Ishikawa (cell line): ENCODE data around the gene VWA7.

Experiments
- CEBPB ChIP-seq: IDR thresholded peaks from 2 replicates; pipeline ENCODE4 v1.6.1; 2012
- CREB1 ChIP-seq: IDR thresholded peaks from 2 replicates; pipeline ENCODE4 v1.6.1; 2012; ENCODE audit warnings: low read depth
- EGR1 ChIP-seq: IDR thresholded peaks from 2 replicates; pipeline ENCODE4 v1.6.1; 2012
- EP300 ChIP-seq: IDR thresholded peaks from 2 replicates; pipeline ENCODE4 v1.6.1; 2012; ENCODE audit warnings: borderline replicate concordance
- FOXM1 ChIP-seq: IDR thresholded peaks from 2 replicates; pipeline ENCODE4 v1.6.1; 2012; ENCODE audit warnings: low read depth, borderline replicate concordance
- NFIC ChIP-seq: IDR thresholded peaks from 2 replicates; pipeline ENCODE4 v1.6.1; 2012
- RAD21 ChIP-seq: IDR thresholded peaks from 2 replicates; pipeline ENCODE4 v1.6.1; 2012; ENCODE audit warnings: low read depth
- TAF1 ChIP-seq: IDR thresholded peaks from 2 replicates; pipeline ENCODE4 v1.6.1; 2012; ENCODE audit warnings: low read depth, mild to moderate bottlenecking
- TCF12 ChIP-seq: IDR thresholded peaks from 2 replicates; pipeline ENCODE4 v1.6.1; 2012; ENCODE audit warnings: low read depth
- YY1 ChIP-seq: IDR thresholded peaks from 2 replicates; pipeline ENCODE4 v1.6.1; 2012; ENCODE audit warnings: low read depth
- TF ChIP-seq, protein P1 (sequence below): IDR thresholded peaks from 2 replicates; pipeline ENCODE4 v1.6.1; 2012; ENCODE audit warnings: low read depth, mild to moderate bottlenecking
- TF ChIP-seq, protein P2 (sequence below): IDR thresholded peaks from 2 replicates; pipeline ENCODE4 v1.6.1; 2012
- TF ChIP-seq, protein P3 (sequence below): IDR thresholded peaks from 2 replicates; pipeline ENCODE4 v1.6.1; 2012

DNA sequence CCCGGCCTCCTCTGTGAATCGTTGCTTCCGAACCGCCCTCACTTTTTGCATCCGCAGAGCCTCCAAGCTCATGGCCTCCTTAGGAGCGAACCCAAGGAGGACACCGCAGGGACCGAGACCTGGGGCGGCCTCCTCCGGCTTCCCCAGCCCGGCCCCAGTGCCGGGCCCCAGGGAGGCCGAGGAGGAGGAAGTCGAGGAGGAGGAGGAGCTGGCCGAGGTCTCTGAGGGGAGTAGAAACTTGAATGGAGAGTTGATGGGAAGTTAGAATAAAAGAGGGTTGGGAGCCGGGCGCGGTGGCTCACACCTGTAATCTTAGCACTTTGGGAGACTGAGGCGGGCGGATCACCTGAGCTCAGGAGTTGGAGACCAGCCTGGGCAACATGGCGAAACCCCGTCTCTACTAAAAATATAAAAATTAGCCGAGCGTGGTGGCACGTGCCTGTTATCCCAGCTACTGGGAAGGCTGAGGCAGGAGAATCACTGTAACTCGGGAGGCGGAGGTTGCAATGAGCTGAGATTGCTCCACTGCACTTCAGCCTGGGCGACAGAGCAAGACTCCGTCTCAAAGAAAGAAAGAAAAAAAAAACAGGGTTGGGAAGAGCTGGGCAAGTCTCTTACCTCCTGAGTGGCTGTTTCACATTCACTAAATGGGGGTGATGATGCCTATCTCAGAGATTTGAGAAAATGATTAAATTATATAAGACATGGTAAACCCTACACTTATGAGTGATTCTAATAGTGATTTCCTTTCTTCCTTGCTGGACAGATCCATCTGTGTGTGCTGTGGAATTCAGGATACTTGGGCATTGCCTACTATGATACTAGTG is 36.5 kb downstream of the VWA7 start:
- TF ChIP-seq TAF1 (no peak), CEBPB (no peak), EP300 (no peak), CREB1 (no peak), RAD21 (no peak), FOXM1 (no peak), EGR1 (no peak), NFIC (no peak), YY1 (no peak), TCF12 (no peak)
- TF ChIP-seq, protein P1, sequence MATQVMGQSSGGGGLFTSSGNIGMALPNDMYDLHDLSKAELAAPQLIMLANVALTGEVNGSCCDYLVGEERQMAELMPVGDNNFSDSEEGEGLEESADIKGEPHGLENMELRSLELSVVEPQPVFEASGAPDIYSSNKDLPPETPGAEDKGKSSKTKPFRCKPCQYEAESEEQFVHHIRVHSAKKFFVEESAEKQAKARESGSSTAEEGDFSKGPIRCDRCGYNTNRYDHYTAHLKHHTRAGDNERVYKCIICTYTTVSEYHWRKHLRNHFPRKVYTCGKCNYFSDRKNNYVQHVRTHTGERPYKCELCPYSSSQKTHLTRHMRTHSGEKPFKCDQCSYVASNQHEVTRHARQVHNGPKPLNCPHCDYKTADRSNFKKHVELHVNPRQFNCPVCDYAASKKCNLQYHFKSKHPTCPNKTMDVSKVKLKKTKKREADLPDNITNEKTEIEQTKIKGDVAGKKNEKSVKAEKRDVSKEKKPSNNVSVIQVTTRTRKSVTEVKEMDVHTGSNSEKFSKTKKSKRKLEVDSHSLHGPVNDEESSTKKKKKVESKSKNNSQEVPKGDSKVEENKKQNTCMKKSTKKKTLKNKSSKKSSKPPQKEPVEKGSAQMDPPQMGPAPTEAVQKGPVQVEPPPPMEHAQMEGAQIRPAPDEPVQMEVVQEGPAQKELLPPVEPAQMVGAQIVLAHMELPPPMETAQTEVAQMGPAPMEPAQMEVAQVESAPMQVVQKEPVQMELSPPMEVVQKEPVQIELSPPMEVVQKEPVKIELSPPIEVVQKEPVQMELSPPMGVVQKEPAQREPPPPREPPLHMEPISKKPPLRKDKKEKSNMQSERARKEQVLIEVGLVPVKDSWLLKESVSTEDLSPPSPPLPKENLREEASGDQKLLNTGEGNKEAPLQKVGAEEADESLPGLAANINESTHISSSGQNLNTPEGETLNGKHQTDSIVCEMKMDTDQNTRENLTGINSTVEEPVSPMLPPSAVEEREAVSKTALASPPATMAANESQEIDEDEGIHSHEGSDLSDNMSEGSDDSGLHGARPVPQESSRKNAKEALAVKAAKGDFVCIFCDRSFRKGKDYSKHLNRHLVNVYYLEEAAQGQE: peak; percentile 21
- TF ChIP-seq, protein P2, sequence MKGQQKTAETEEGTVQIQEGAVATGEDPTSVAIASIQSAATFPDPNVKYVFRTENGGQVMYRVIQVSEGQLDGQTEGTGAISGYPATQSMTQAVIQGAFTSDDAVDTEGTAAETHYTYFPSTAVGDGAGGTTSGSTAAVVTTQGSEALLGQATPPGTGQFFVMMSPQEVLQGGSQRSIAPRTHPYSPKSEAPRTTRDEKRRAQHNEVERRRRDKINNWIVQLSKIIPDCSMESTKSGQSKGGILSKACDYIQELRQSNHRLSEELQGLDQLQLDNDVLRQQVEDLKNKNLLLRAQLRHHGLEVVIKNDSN: no peak
- TF ChIP-seq, protein P3, sequence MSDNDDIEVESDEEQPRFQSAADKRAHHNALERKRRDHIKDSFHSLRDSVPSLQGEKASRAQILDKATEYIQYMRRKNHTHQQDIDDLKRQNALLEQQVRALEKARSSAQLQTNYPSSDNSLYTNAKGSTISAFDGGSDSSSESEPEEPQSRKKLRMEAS: no peak
